ENCODE measurements around the gene PSMG1. TPM values are rescaled to one million over a fixed set of nuclear protein-coding genes. Genes with fewer than 3 reads are reported as not detected.

PSMG1 gene
- total RNA-seq, 1 experiment from 2014 or later, result 78.8 TPM

GRCh38 chr21:39126486-39126806 lies 56.8 kb downstream of the PSMG1 start:
- no peaks in the 10 kb centered on the region; the same call in none of the 2 replicates for H3K27me3 Mint-ChIP-seq (ENCODE audit: low read depth)
- Histone ChIP-seq H3K23me2 (ENCODE audit: insufficient read length, low read depth, low read length, poor library complexity, severe bottlenecking) (no peaks in the 10 kb centered on the region), H3K18ac (ENCODE audit: insufficient read length, low read depth, low read length) (no peak overlapping the region), H2AK5ac (ENCODE audit: insufficient read length, low read length) (no peak overlapping the region), H2BK120ac (ENCODE audit: low read depth, low read length, poor library complexity, severe bottlenecking) (no peak overlapping the region), H4K91ac (ENCODE audit: insufficient read length, low read depth, low read length) (no peak overlapping the region), H2BK5ac (ENCODE audit: insufficient read length, low read length) (no peak overlapping the region), H3K79me2 (ENCODE audit: insufficient read depth, low read length) (no peaks in the 10 kb centered on the region), H4K20me1 (ENCODE audit: control insufficient read depth, insufficient read depth, insufficient read length) (peaks cover 4% of the 10 kb centered on the region), H3K9ac (ENCODE audit: extremely low read depth, insufficient read length, low read length) (no peak overlapping the region), H3K27ac (ENCODE audit: insufficient read length, low read depth, low read length) (no peak overlapping the region), H2BK12ac (ENCODE audit: insufficient read length, low read depth, low read length) (no peak overlapping the region), H2BK20ac (ENCODE audit: low read depth, low read length, poor library complexity, severe bottlenecking) (no peak overlapping the region), H2BK15ac (ENCODE audit: low read depth, low read length) (no peak overlapping the region), H3K4me1 (ENCODE audit: insufficient read depth, low read length) (peaks cover 3% of the 10 kb centered on the region; the same call in 1 of the 2 replicates), H3K27me3 (ENCODE audit: insufficient read depth, low read length) (no peaks in the 10 kb centered on the region), H3K9me3 (ENCODE audit: control insufficient read depth, low read depth, low read length) (peaks cover 5% of the 10 kb centered on the region), H3K56ac (ENCODE audit: insufficient read length, low read depth, low read length) (no peak overlapping the region), H4K5ac (ENCODE audit: insufficient read length, low read depth, low read length) (no peak overlapping the region), H3K14ac (ENCODE audit: insufficient read depth, low read length) (no peak overlapping the region), H3K79me1 (ENCODE audit: insufficient read depth, low read depth, low read length, poor library complexity, severe bottlenecking) (no peaks in the 10 kb centered on the region), H4K8ac (replicated peaks; ENCODE audit: insufficient read length, low read depth, low read length) (no peak overlapping the region), H3T11ph (ENCODE audit: low read length) (no peak overlapping the region), H2AFZ (ENCODE audit: low read length) (no peak overlapping the region), H3K23ac (ENCODE audit: insufficient read length, low read depth, low read length) (no peak overlapping the region), H3K4me2 (ENCODE audit: insufficient read depth, insufficient read length, low read length) (no peak overlapping the region), H3K4ac (ENCODE audit: low read depth, low read length) (no peak overlapping the region)
- DNase-seq, result no peak
- H3K9me3 Mint-ChIP-seq, result peaks cover 0 to 2% of the 10 kb centered on the region in 2 experiments; a peak in 2 of 5 replicates
- peaks cover 3 to 14% of the 10 kb centered on the region in 2 experiments for H3K4me1 Mint-ChIP-seq
- no peaks in the 10 kb centered on the region for H3K36me3 Mint-ChIP-seq (ENCODE audit: insufficient read depth in 1 of 3, low read depth in 3 of 3)
- WGBS (ENCODE audit: extremely low coverage, insufficient read length, low lambda C conversion rate), result no CpG with 5 or more reads among the region's 4 CpGs
- no peak for TF ChIP-seq CTCF (conservative IDR thresholded peaks at IDR 0.05)
- no peak overlapping the region for H3K4me3 Mint-ChIP-seq
- H3K27ac Mint-ChIP-seq, result peak overlapping the region in 1 of 3 experiments; percentile 53; a peak in 1 of 7 replicates

All from H9 (cell line).